NOMO-1 (cell line): ENCODE measurements around the gene SLC40A1.
A peak's percentile ranks its signal among the peaks of the same experiment; 100 is the strongest.
"Not testable (repeated sequence)": the region's sequence is repeated elsewhere in the genome, so short reads cannot be mapped to it uniquely, and the experiment has no call there.

Source experiments
- DNase-seq, 2 experiments: peaks; one replicate each; lab custom pipeline; 2025; ENCODE audit not compliant: unreplicated experiment in 2 of 2; lab: John Stamatoyannopoulos, UW

SLC40A1 gene

GRCh38 chr2:189580658-189581353 lies at the start of gene SLC40A1:
Gene SLC40A1, minus strand, starts transcription at chr2:189580786. Its CDS starts 326 bp downstream, at chr2:189580460.
- DNase-seq, result peak; percentile 82 to 87

- no peak for DNase-seq
Observed at GRCh38 chr2:189629531-189630453, 49.2 kb upstream of the SLC40A1 start.

DNA sequence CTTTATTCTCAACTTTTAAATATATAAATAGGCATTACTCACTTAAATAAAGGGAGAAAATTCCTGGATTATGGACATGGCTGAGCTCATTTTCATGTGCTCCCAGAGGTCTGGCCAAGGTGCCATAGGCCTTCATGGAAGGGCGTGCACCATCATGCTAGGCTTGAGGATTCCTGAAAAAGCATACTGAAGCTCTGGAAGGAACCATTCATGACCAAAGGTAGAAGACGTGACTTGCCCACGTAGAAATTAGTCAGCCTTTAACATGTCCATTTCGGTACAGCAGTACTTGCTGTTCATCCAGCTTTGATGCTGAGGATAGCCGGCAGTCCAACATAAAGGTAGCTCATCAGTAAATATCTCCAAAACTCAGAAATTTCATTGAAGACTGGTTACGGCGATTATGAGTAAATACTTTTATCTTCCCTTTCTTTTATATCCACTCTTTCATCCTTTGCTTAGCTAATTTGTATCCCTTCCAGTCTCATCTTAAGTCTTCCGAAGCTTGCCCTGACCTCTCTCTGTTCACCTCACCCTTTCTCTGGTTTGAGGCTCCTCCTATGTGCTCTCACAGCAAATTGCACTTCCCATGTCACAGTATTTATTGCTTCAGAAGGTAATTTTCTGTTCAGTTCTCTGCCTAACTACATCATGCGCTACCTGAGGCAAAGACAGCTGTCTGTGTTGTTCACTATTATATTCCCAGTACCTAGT lies 48.4 kb upstream of the SLC40A1 start:
- no peak for DNase-seq

GRCh38 chr2:189627789-189628188 lies 47.2 kb upstream of the SLC40A1 start:
- DNase-seq, result no peak

GRCh38 chr2:189625636-189626035 lies 45.0 kb upstream of the SLC40A1 start:
- no peak for DNase-seq

DNA sequence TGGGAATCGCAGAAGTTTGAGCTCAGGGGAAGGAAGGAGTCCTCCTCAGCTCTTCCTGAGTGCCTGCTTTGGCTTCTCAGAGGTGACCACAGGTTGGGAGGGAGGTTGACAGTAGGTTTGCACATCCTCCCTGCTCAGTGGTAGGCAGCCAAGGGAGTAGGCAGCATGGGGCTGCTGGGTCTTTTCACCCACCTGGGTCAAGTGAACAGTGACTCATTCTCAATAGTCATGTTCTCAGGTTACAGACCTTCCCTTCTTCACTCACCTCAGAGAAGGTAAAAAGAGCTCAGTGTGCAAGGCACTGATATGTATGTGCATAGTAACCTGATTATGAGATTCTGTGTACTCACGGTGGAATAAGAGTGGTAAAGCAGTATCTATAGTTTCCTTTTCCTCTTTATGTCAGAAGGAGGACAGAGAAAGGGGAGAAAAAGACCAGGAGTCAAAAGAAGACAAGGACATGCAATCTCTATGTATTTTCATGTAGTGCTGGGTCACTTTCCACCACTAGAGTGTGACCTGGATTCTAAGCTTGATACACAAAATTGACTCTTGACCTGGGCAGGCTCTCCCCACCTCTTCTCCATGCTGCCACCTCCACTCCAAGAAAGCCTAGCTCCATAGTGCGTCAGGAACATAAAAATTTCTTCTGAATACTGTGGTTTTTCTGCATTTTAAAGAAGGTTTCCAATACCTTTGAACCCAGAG lies 44.2 kb upstream of the SLC40A1 start:
- DNase-seq, result no peak

DNA sequence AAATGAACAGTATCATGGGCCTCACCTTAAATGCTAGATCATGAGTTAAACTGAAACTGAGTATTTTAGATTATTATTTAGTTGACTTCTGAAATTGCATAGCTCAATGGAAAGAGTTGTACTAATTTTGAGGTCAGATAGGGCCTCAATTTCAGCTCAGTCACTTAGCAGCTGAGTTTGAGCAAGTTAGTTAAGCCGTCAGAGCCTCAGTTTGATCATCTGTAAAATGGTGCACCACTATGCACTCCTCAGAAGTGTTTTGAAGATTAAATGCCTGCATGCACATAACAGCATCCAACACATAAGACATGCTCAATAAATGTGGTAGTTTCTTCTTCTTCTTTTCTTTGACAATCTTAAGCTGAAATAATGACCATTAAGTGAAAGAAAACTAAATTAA lies 42.5 kb upstream of the SLC40A1 start:
- DNase-seq, result no peak

GRCh38 chr2:189621781-189622180 lies 41.2 kb upstream of the SLC40A1 start:
- no peak for DNase-seq

DNA sequence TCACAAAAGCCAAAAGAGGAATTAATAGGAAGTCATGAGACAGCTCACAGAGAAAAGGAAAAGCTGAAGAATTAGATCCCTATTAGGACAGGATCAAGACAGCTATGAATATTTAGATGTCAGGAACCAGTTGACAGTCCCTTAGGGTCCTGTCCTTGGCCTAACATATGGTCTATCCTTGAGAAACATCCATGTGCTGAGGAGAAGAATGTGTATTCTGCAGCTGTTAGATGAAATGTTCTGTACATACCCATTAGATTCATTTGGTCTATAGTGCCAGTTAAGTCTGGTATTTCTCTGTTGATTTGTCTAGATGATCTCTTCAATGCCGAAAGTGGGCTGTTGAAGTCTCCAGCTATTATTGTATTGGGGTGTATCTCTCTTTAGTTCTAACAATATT lies 37.6 kb upstream of the SLC40A1 start:
- DNase-seq, result no peak

- no peak for DNase-seq
Observed at GRCh38 chr2:189614585-189614984, 34.0 kb upstream of the SLC40A1 start.

GRCh38 chr2:189613650-189614420 lies 33.2 kb upstream of the SLC40A1 start:
- no peak for DNase-seq

- DNase-seq, result no peak
Observed at GRCh38 chr2:189613077-189613636, 32.6 kb upstream of the SLC40A1 start.

DNA sequence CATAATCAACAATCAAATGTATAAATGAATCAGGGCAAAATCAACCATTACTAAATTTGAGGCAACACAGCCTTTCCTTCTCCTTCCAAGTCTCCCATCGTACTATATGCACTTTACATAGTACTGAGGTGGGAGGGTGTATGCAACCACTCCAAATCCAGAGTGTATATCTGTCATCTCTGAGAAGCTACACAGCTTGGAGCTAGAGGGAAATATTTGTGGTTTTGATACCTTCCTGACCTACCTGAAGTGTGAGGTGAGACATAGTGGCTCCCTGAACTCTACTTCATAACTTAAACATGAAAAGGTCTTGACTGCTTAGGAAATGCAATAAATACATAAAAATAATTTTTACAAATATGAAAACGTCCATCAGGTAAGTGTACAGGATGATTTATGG lies 30.1 kb upstream of the SLC40A1 start:
- no peak for DNase-seq

- DNase-seq, result no peak
Observed at GRCh38 chr2:189609853-189610252, 29.3 kb upstream of the SLC40A1 start.

DNA sequence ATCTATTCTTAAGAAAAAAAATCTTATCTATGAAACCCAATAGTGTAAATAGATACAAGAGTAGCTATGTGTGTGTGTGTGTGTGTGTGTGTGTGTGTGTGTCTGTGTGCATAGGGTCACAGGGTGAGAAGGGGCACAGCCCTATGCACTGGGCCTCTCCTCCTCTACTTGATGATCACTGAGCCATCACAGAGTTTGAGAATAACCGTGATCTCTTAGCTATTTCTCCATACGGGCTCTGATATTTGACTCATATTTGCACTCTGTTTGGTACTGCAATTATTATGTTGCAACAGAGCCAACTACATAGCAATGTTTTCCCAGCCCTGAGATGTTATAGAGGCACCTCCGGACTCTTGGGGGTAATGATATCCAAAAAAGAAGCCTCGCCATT lies 28.8 kb upstream of the SLC40A1 start:
- peak in 1 of 2 experiments; percentile 48 for DNase-seq

DNA sequence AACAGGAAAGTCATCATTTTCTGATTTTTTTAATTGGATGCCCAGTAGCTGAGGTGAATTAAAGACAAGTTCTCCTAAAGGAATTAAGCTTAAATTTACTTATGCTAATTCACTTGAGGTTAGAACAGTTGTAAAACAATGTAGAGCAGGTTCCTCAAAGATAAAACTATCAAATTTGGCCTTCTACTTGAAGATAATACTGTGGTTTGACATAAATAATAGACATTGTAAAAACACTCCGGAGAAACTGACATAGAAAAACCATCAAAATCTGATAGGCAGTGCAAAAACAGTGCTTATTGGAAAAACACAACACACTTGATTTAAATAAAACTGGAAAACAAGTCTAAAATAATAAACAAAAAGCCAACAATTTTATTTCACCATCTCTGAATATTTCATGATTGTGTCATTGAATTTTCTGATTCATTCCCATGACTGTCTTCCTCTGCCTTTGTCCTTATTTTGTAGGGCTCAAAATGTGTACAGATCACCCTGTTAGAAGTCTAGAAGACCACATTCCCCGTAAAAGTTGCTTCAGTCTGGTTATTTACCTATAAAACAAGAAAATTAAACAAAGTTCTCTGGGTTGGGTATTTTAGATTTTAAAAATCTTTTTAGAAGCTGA lies 28.3 kb upstream of the SLC40A1 start:
- DNase-seq, result no peak

DNA sequence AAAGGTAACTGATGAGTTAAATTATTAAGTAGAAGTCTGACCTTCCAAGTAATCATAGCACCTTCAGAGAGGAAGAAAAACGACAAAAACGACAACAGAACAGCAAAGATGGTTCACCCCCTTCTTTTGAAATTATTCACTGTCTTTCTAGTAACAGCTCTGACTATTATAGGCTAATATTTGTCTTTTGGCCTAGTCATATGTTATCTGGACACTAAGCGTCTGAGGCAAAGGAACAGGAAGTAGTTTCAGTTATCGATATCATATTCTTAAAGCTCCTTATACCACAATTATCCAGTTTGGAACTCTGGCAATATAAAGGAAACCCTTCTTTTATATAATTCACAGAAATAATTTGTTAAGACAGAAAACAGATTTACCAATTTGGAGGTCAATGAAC lies 27.6 kb upstream of the SLC40A1 start:
- no peak for DNase-seq

DNA sequence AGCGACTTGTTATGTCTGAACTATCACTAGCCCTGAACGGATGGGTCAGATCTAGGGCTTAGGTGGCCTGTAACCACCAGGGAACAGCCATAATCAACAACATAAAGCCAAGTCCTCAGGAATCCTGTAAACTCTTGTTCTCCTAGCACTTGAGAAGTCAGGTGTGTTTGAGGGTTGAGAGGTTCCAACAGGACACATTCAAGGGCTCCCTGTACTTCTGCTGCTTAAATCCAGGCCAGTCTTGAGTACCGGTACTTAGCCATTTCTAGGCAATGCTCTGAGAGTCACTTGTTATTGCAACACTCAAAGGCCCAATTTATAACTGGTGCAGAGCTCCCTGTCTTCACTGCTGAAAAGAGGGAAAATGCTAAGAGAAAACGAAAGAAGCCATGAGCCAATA lies 21.6 kb upstream of the SLC40A1 start:
- no peak for DNase-seq

DNA sequence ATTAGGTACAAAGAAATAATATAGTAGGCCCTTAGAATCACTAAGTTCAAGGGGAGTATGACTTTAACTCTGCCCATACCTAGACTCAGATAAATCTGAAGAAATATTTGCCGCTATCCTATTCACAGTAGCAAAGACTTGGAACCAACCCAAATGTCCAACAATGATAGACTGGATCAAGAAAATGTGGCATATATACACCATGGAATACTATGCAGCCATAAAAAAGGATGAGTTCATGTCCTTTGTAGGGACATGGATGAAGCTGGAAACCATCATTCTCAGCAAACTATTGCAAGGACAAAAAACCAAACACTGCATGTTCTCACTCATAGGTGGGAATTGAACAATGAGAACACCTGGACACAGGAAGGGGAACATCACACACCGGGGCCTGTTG lies 21.1 kb upstream of the SLC40A1 start:
- not testable (repeated sequence) for DNase-seq
